ENCODE measurements around the gene MACROD2. TPM values are rescaled to one million over a fixed set of nuclear protein-coding genes. Genes with fewer than 3 reads are reported as not detected.

MACROD2 gene
- total RNA-seq, 1 donor from 2014 or later = 6.7 TPM

DNA sequence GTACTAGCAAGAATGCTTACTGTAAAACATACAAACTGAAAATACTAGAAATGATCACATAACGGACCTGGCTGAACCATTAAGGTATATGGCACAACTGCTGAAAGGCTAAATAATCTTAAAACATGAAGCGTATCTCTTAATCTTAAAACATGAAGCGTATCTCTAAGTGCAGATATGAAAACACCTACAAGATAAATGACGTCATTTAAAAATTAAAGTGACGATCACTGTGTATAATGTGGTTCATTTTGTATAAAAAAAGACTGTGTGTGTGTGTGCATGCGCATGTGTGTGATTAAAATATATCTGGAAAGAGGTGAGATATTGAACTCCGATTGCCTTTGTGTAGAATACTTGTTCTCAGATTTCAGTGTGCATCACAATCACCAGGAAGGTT, 1797.5 kb downstream of the MACROD2 start:
- H3K27ac Mint-ChIP-seq = no peak overlapping the region
- TF ChIP-seq, protein P1, sequence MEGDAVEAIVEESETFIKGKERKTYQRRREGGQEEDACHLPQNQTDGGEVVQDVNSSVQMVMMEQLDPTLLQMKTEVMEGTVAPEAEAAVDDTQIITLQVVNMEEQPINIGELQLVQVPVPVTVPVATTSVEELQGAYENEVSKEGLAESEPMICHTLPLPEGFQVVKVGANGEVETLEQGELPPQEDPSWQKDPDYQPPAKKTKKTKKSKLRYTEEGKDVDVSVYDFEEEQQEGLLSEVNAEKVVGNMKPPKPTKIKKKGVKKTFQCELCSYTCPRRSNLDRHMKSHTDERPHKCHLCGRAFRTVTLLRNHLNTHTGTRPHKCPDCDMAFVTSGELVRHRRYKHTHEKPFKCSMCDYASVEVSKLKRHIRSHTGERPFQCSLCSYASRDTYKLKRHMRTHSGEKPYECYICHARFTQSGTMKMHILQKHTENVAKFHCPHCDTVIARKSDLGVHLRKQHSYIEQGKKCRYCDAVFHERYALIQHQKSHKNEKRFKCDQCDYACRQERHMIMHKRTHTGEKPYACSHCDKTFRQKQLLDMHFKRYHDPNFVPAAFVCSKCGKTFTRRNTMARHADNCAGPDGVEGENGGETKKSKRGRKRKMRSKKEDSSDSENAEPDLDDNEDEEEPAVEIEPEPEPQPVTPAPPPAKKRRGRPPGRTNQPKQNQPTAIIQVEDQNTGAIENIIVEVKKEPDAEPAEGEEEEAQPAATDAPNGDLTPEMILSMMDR (conservative IDR thresholded peaks at IDR 0.05) = no peak

DNA sequence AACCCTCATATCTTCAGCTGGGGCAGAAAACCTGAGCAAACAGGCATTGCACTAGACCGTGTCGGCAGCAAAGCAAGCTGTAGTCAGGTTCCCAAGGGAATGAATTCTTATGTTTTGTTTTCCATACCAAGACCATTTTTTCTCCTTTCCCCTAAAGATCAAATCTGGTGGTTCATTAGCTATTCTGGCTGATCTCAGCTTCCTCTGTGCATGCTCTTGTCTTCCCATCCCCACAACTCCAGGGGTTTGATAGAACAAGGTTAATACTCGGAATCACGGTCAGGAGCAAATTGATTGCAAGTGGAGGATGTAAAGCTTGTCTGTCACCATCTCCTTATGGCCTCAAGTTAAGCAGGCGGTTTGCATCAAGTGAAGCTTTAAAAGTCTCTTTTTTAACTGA, 1799.1 kb downstream of the MACROD2 start:
- no peaks in the 10 kb centered on the region for H3K36me3 Mint-ChIP-seq
- TF ChIP-seq, protein P1 (conservative IDR thresholded peaks at IDR 0.05) = no peak
- DNase-seq (ENCODE audit: extremely low spot score, unreplicated experiment) = no peak
- no peaks in the 10 kb centered on the region for H3K4me1 Mint-ChIP-seq (ENCODE audit: unreplicated experiment)
- no peaks in the 10 kb centered on the region for H3K27me3 Mint-ChIP-seq
- H3K27ac Mint-ChIP-seq = no peak overlapping the region
- H3K9me3 Mint-ChIP-seq = no peaks in the 10 kb centered on the region
- no peak overlapping the region for H3K4me3 Mint-ChIP-seq

More for the DNA sequence above, 1797.5 kb downstream of the MACROD2 start:
- Mint-ChIP-seq H3K4me1 (ENCODE audit: unreplicated experiment) (peaks cover 3% of the 10 kb centered on the region), H3K27me3 (no peaks in the 10 kb centered on the region), H3K4me3 (no peak overlapping the region), H3K36me3 (no peaks in the 10 kb centered on the region), H3K9me3 (no peaks in the 10 kb centered on the region)
- DNase-seq (ENCODE audit: extremely low spot score, unreplicated experiment) = no peak

DNA sequence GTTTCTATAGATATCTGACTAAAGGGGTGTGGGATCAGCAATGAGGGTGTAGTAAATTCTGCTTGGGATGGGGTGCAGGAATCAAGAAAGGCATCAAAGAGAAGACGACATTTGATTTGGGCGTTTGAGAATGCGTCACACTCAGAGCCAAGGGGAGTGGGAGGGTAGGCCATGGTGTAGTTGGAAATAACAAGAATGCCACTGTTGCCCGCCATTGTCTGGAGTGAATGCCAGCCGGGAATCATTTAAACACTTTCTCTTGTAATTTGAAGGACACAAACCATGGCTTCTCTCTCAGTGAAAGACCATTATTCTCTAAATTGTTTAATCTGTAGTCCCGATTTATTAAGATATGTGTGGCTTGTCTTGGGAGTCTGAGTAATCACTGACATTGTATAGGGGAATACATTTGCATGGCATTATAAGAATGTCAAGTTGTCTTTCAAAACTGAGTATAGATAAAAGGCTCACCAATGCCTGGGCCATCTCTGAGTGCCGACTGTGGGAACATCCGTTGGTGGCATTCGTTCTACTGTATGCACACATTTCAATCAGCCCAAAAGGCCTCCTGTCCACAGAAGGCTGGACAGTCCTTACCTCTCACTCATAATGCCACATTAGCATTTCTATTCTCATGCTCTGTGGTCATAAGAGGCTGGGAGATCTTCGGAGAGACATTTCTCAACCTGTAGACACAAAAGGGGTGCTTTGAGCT, 1800.1 kb downstream of the MACROD2 start:
- TF ChIP-seq, protein P1 (conservative IDR thresholded peaks at IDR 0.05) = no peak
- no peak overlapping the region for H3K4me3 Mint-ChIP-seq
- H3K27ac Mint-ChIP-seq = no peak overlapping the region
- no peaks in the 10 kb centered on the region for H3K36me3 Mint-ChIP-seq
- DNase-seq (ENCODE audit: extremely low spot score, unreplicated experiment) = no peak
- no peaks in the 10 kb centered on the region for H3K9me3 Mint-ChIP-seq
- no peaks in the 10 kb centered on the region for H3K27me3 Mint-ChIP-seq
- no peaks in the 10 kb centered on the region for H3K4me1 Mint-ChIP-seq (ENCODE audit: unreplicated experiment)

DNA sequence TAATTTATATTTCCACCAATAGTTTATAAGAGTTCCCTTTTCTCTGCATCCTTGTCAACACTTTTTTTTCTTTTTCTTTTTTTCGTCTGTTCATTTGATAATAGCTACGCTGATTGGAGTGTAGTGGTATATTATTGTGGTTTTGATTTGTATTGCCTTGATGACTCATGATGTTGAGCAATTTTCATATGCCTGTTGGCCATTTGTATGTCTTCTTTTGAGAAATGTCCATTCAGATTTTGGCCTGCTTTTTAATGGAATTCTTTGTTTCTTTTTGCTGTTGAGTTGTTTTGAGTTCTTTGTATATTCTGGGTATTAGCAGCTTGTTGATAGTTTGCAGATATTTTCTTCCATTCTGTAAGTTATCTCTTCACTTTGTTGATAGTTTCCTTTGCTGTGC, 1804.6 kb downstream of the MACROD2 start:
- no peak for DNase-seq (ENCODE audit: extremely low spot score, unreplicated experiment)
- Mint-ChIP-seq H3K36me3 (no peaks in the 10 kb centered on the region), H3K27me3 (no peaks in the 10 kb centered on the region), H3K4me1 (ENCODE audit: unreplicated experiment) (no peaks in the 10 kb centered on the region), H3K4me3 (no peak overlapping the region), H3K9me3 (peaks cover under 1% of the 10 kb centered on the region), H3K27ac (no peak overlapping the region)
- TF ChIP-seq, protein P1 (conservative IDR thresholded peaks at IDR 0.05) = no peak

DNA sequence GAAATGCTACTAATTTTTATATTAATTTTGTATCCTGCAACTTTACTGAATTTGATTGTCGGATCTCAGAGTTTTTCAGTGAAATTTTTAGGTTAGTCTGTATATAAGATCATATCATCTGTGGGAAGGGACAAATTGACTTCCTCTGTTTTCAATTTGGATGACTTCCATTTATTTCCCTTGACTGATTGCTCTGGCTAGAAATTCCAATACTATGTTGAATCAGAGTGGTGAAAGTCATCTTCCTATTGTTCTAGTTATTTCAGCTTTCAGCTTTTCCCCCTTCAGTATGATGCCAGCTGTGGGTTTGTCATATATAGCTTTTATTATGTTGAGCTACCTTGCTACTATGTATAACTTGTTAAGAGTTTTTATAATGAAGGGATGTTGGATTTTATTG, 1806.7 kb downstream of the MACROD2 start:
- TF ChIP-seq, protein P1 (conservative IDR thresholded peaks at IDR 0.05) = no peak
- Mint-ChIP-seq H3K9me3 (peaks cover 6% of the 10 kb centered on the region), H3K4me1 (ENCODE audit: unreplicated experiment) (no peaks in the 10 kb centered on the region), H3K36me3 (peaks cover 4% of the 10 kb centered on the region), H3K27ac (no peak overlapping the region), H3K4me3 (no peak overlapping the region), H3K27me3 (no peaks in the 10 kb centered on the region)
- no peak for DNase-seq (ENCODE audit: extremely low spot score, unreplicated experiment)
